GM12872 (cell line): ENCODE measurements around the gene BPI.
A peak's percentile ranks its signal among the peaks of the same experiment; 100 is the strongest.

Experiments used
- TF ChIP-seq, protein P1 (sequence below): IDR thresholded peaks from 3 replicates; pipeline ENCODE4 v1.5.1; 2011; ENCODE audit warnings: low read depth, mild to moderate bottlenecking, low read length, moderate library complexity; ENCODE audit not compliant: insufficient read depth

The BPI gene

GRCh38 chr20:38316341-38316740 lies 12.4 kb downstream of the BPI start:
- TF ChIP-seq, protein P1, sequence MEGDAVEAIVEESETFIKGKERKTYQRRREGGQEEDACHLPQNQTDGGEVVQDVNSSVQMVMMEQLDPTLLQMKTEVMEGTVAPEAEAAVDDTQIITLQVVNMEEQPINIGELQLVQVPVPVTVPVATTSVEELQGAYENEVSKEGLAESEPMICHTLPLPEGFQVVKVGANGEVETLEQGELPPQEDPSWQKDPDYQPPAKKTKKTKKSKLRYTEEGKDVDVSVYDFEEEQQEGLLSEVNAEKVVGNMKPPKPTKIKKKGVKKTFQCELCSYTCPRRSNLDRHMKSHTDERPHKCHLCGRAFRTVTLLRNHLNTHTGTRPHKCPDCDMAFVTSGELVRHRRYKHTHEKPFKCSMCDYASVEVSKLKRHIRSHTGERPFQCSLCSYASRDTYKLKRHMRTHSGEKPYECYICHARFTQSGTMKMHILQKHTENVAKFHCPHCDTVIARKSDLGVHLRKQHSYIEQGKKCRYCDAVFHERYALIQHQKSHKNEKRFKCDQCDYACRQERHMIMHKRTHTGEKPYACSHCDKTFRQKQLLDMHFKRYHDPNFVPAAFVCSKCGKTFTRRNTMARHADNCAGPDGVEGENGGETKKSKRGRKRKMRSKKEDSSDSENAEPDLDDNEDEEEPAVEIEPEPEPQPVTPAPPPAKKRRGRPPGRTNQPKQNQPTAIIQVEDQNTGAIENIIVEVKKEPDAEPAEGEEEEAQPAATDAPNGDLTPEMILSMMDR = no peak

GRCh38 chr20:38317422-38317821 lies 13.5 kb downstream of the BPI start:
- TF ChIP-seq, protein P1 = no peak

DNA sequence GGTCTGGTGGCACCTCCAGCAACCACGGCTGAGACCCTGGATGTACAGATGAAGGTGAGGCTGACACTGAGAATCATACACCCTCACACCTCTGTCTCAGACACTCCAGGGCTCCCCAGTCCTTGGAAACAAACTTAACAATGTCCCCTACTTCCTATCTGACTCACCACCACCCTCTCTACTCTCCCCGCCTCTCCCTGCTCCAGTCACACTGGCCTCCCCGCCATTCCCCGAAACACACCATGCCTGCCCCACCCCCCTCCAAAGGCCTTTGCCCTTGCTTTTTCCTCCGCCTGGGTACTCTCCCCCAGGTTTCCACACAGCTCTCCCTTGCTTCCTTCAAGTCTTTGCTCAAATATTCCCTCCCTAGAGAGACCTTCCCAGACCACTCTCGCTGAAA lies 16.3 kb downstream of the BPI start:
- TF ChIP-seq, protein P1 = no peak

DNA sequence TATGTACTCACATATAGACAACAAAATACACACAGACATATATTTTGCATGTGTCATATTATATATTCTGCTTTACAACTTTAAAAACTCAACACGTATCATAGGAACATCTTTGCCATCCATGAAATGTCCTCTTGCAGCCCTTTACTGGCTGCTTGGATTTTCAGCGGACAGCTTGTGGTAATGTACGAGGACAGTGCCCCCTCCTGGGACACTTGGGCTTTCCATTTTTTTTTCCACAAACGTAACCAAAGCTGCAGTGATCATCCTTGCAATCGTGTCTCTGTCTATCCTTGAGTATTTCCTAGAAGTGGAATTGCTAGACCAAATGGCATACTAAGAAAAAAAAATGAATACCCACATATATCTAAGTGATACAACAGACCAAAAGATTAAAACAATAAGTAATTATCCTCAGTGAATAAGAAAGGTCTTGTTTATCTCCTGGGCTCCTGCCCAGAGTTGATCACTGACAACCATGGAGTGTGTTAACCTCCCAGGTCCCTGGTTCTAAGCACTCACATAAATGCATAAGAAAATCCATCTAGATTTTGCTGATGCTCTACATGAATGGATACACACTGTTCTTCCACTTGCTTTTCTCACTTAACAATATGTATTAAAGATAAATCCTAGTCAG lies 18.1 kb downstream of the BPI start:
- TF ChIP-seq, protein P1 = peak; percentile 42; the same call in 2 of the 3 replicates

DNA sequence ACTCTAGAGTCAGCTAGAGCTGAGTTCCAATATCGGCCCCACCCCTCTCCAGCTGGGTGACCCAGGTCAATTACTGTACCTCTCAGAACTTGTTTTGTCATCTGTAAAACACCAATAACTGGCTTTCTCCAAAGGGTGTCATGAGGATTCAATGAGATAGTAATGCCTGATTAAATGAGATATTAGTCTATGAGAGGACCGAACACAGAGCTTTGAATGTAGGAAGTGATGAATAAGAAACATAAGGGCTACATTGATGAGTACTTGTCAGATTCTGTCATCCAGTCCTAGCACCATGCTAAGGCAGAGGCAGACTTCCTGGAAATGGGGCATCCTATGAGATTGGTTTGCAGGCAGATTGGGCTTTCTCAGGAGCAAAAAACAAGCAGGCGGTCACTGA lies 20.2 kb downstream of the BPI start:
- TF ChIP-seq, protein P1 = no peak

- TF ChIP-seq, protein P1 = no peak
Measured at GRCh38 chr20:38325167-38325566, 21.2 kb downstream of the BPI start.

DNA sequence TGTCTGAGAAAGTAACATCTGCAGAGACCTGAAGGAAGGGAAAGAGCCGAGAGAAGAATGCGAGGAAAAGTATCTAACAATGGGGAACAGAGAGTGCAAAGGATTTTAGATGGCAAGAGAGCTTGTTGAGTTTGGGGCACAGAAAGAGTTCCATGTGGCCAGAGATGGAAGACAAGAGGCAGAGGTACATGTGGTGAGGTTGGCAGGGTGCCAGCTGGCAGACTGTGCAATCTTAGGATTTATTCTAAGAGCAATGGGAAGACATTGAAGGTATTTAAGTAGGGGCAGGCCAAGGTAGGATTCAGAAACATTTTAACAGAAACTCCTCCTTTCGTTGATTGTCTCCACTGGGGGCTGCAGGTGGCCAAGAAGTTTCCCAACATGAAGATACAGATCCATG lies 21.9 kb downstream of the BPI start:
- TF ChIP-seq, protein P1 = no peak

DNA sequence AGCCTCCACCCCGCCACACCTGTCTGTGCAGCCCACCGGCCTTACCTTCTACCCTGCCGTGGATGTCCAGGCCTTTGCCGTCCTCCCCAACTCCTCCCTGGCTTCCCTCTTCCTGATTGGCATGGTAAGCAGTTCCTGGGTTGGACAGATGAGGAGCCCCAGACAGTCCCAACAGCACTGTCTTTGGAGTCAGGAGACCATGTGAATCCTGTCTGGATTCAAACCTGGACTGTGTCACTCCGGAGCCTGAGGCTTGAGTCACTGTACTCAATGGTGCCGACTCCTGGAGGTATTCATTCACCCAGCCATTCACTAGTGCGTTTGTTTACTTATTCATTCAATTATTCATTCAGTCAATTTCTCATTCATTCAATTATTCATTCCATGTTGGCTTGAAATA lies 22.4 kb downstream of the BPI start:
- TF ChIP-seq, protein P1 = no peak
